ENCODE results near the gene UQCRQ. TPM values are rescaled to one million over a fixed set of nuclear protein-coding genes. Genes with fewer than 3 reads are reported as not detected.
"Not testable (repeated sequence)": the region's sequence is repeated elsewhere in the genome, so short reads cannot be mapped to it uniquely, and the experiment has no call there.

UQCRQ gene
- total RNA-seq, 1 donor from 2014 or later, result 329 TPM

- Mint-ChIP-seq H3K27me3 (ENCODE audit: low read depth) (peaks cover 6% of the 10 kb centered on the region), H3K4me3 (no peak overlapping the region), H3K27ac (peak overlapping the region; percentile 43), H3K4me1 (peaks cover 4% of the 10 kb centered on the region), H3K36me3 (no peaks in the 10 kb centered on the region), H3K9me3 (no peaks in the 10 kb centered on the region)
- TF ChIP-seq, protein P1, sequence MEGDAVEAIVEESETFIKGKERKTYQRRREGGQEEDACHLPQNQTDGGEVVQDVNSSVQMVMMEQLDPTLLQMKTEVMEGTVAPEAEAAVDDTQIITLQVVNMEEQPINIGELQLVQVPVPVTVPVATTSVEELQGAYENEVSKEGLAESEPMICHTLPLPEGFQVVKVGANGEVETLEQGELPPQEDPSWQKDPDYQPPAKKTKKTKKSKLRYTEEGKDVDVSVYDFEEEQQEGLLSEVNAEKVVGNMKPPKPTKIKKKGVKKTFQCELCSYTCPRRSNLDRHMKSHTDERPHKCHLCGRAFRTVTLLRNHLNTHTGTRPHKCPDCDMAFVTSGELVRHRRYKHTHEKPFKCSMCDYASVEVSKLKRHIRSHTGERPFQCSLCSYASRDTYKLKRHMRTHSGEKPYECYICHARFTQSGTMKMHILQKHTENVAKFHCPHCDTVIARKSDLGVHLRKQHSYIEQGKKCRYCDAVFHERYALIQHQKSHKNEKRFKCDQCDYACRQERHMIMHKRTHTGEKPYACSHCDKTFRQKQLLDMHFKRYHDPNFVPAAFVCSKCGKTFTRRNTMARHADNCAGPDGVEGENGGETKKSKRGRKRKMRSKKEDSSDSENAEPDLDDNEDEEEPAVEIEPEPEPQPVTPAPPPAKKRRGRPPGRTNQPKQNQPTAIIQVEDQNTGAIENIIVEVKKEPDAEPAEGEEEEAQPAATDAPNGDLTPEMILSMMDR (IDR thresholded peaks at IDR 0.05; ENCODE audit: unreplicated experiment), result no peak
- DNase-seq (ENCODE audit: low spot score in 2 of 2, unreplicated experiment in 2 of 2), result no peak
These were observed 12.1 kb upstream of the UQCRQ start for GRCh38 chr5:132854301-132854700.

DNA sequence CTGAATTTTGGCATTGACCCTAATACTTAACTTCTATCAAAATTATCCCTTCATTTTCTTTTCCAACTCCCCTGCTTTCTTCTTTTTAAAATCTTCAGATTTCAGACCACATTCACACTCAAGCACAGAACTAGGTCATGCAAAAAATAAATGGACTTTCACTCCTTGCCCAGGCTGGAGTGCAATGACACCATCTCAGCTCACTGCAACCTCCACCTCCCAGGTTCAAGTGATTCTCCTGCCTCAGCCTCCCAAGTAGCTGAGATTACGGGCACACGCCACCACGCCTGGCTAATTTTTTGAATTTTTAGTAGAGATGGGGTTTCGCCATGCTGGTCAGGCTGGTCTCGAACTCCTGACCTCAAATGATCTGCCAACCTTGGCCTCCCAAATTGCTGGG is 11.4 kb upstream of the UQCRQ start:
- peaks cover 12% of the 10 kb centered on the region for H3K27me3 Mint-ChIP-seq (ENCODE audit: low read depth)
- H3K36me3 Mint-ChIP-seq; H3K4me1 Mint-ChIP-seq; H3K4me3 Mint-ChIP-seq; H3K27ac Mint-ChIP-seq; DNase-seq (ENCODE audit: low spot score in 2 of 2, unreplicated experiment in 2 of 2); H3K9me3 Mint-ChIP-seq: not testable (repeated sequence)

- Mint-ChIP-seq H3K27me3 (ENCODE audit: low read depth) (peaks cover 13% of the 10 kb centered on the region), H3K4me1 (peaks cover 4% of the 10 kb centered on the region), H3K36me3 (no peaks in the 10 kb centered on the region), H3K27ac (no peak overlapping the region), H3K9me3 (no peaks in the 10 kb centered on the region), H3K4me3 (no peak overlapping the region)
- DNase-seq (ENCODE audit: low spot score in 2 of 2, unreplicated experiment in 2 of 2), result no peak
- TF ChIP-seq, protein P1 (IDR thresholded peaks at IDR 0.05; ENCODE audit: unreplicated experiment), result no peak
These were observed 10.4 kb upstream of the UQCRQ start for GRCh38 chr5:132856011-132856410.

- TF ChIP-seq, protein P1 (IDR thresholded peaks at IDR 0.05; ENCODE audit: unreplicated experiment), result no peak
- no peak overlapping the region for H3K27ac Mint-ChIP-seq
- H3K36me3 Mint-ChIP-seq, result no peaks in the 10 kb centered on the region
- H3K9me3 Mint-ChIP-seq, result no peaks in the 10 kb centered on the region
- H3K4me1 Mint-ChIP-seq, result no peaks in the 10 kb centered on the region
- no peak overlapping the region for H3K4me3 Mint-ChIP-seq
- H3K27me3 Mint-ChIP-seq (ENCODE audit: low read depth), result peaks cover 13% of the 10 kb centered on the region
- no peak for DNase-seq (ENCODE audit: low spot score in 2 of 2, unreplicated experiment in 2 of 2)
These were observed 6.5 kb upstream of the UQCRQ start for GRCh38 chr5:132859889-132860437.

- no peak overlapping the region for H3K4me3 Mint-ChIP-seq
- no peak for DNase-seq (ENCODE audit: low spot score in 2 of 2, unreplicated experiment in 2 of 2)
- H3K27me3 Mint-ChIP-seq (ENCODE audit: low read depth), result peaks cover 13% of the 10 kb centered on the region
- TF ChIP-seq, protein P1 (IDR thresholded peaks at IDR 0.05; ENCODE audit: unreplicated experiment), result no peak
- peaks cover 6% of the 10 kb centered on the region for H3K4me1 Mint-ChIP-seq
- no peaks in the 10 kb centered on the region for H3K36me3 Mint-ChIP-seq
- no peaks in the 10 kb centered on the region for H3K9me3 Mint-ChIP-seq
- H3K27ac Mint-ChIP-seq, result no peak overlapping the region
These were observed 5.7 kb upstream of the UQCRQ start for GRCh38 chr5:132860742-132861141.

GRCh38 chr5:132865668-132866341 is 637 bp upstream of the UQCRQ start:
- H3K9me3 Mint-ChIP-seq, result no peaks in the 10 kb centered on the region
- peaks cover 25% of the 10 kb centered on the region for H3K4me1 Mint-ChIP-seq
- peaks cover 3% of the 10 kb centered on the region for H3K36me3 Mint-ChIP-seq
- no peaks in the 10 kb centered on the region for H3K27me3 Mint-ChIP-seq (ENCODE audit: low read depth)
- TF ChIP-seq, protein P1 (IDR thresholded peaks at IDR 0.05; ENCODE audit: unreplicated experiment), result no peak
- H3K4me3 Mint-ChIP-seq, result peak overlapping the region; percentile 96
- DNase-seq (ENCODE audit: low spot score in 2 of 2, unreplicated experiment in 2 of 2), result no peak
- H3K27ac Mint-ChIP-seq, result peak overlapping the region; percentile 99
